Lung (tissue), 12 donors: ENCODE data around the gene RALGDS. TPM values are rescaled to one million over a fixed set of nuclear protein-coding genes. Genes with fewer than 3 reads are reported as not detected.

ENCODE experiments used
- ATAC-seq: fragments of 200-7000 bp; cut with Tn5 transposase; one replicate; pipeline ENCODE4 v1.9.1; 2020; ENCODE audit warnings: moderate number of reproducible peaks; ENCODE audit not compliant: insufficient read depth, low FRiP score
- DNase-seq, 3 donors: peaks; one replicate each; pipeline ENCODE4 v3.0.0-alpha.2; 2013 to 2017
- H3K27ac ChIP-seq, 2 donors: one replicate each; pipeline ENCODE4 v1.5.1; 2013; ENCODE audit warnings: mild to moderate bottlenecking in 2 of 2, moderate library complexity in 2 of 2, control low read depth in 1 of 2, inconsistent platforms in 1 of 2, low read depth in 1 of 2, low read length in 1 of 2
- H3K27me3 ChIP-seq, 3 donors: one replicate each; pipeline ENCODE4 v1.5.1; 2013; ENCODE audit warnings: low read length in 2 of 3; ENCODE audit not compliant: control insufficient read depth in 3 of 3, insufficient read depth in 3 of 3
- H3K36me3 ChIP-seq, 4 donors: one replicate each; pipeline ENCODE4 v1.5.1; 2013; ENCODE audit warnings: low read length in 4 of 4, mild to moderate bottlenecking in 1 of 4, moderate library complexity in 1 of 4; ENCODE audit not compliant: control insufficient read depth in 4 of 4, insufficient read depth in 4 of 4
- H3K4me1 ChIP-seq, 5 donors: one replicate each; pipeline ENCODE4 v1.5.1; 2013; ENCODE audit warnings: low read length in 5 of 5, mild to moderate bottlenecking in 2 of 5, moderate library complexity in 1 of 5; ENCODE audit not compliant: control insufficient read depth in 5 of 5, insufficient read depth in 5 of 5
- H3K4me3 ChIP-seq: one replicate; pipeline ENCODE4 v1.5.1; 2013; ENCODE audit warnings: mild to moderate bottlenecking, control low read depth, moderate library complexity
- H3K9ac ChIP-seq, 2 donors: one replicate each; pipeline ENCODE4 v1.5.1; 2013; ENCODE audit warnings: low read length in 2 of 2, control low read depth in 1 of 2; ENCODE audit not compliant: insufficient read depth in 1 of 2
- H3K9me3 ChIP-seq, 4 donors: one replicate each; pipeline ENCODE4 v1.5.1; 2013; ENCODE audit warnings: low read length in 3 of 4, mild to moderate bottlenecking in 1 of 4, moderate library complexity in 1 of 4; ENCODE audit not compliant: control insufficient read depth in 4 of 4, insufficient read depth in 3 of 4
- WGBS, 2 donors: extraction: QIAGEN DNeasy Blood & Tissue Kit; methylation state at CpG; one replicate each; pipeline ENCODE4 v1.1.7; 2013; 5-methylcytosine and 5-hydroxymethylcytosine counted together
- polyA plus RNA-seq, 2 donors: library from polyadenylated mRNA; stranded (reverse); fragments of 200-250 nt; gene quantifications; one replicate each; pipeline ENCODE4 v1.2.1, GENCODE V29; 2013
- total RNA-seq, 2 donors: library from RNA; depleted of rRNA in 1 of 2; stranded (reverse); fragments of >200 nt in 1 of 2; gene quantifications; one replicate each; pipeline ENCODE4 v1.2.1, GENCODE V29; 2014 to 2021
- TF ChIP-seq, protein P1 (sequence below): IDR thresholded peaks from 2 replicates; pipeline ENCODE4 v1.5.1; 2012; ENCODE audit warnings: mild to moderate bottlenecking; ENCODE audit errors: control extremely low read depth, extremely low read depth
- donor health status: control.
- donor health status: control.
- donor health status: Bipolar disorder and iron deficiency.
- donor health status: healthy.
- donor health status: DM: yes; HTN: yes; CAD: no.

The RALGDS gene
- total and polyA plus RNA-seq, 4 donors = 49.5 to 145 (median 60.9) TPM

DNA sequence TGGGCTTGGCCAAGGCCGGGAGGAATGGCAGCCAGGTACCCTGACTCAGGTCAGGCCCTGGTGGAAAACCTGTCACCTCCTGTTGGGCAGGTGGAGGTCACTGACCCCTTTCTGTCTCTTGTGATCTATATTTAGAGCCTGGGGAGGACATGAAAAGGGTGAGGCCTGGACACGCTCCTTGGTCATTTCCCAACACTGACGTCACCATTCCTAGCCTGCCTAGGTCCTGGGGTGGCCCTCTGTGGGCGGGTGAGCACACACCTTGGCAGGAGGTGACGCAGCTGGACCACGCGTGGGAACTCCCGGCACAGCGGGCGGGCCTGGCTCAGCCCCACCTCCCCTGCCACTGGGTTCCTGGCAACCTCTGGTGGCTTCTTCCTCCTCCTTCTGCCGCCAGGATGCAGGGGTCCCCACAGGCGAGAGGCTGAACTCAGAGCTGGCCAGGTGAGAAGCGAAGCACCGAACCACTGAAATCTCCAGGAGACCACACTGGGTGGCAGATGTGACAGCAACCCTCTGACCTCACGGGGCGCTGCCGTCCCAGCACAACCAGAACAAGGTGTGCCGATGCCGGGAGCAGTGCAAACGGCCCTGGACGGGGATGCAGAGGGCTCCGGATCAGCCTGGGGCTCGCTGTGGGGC lies 6.4 kb upstream of the RALGDS start:
- peak; percentile 38 for ATAC-seq
- TF ChIP-seq, protein P1, sequence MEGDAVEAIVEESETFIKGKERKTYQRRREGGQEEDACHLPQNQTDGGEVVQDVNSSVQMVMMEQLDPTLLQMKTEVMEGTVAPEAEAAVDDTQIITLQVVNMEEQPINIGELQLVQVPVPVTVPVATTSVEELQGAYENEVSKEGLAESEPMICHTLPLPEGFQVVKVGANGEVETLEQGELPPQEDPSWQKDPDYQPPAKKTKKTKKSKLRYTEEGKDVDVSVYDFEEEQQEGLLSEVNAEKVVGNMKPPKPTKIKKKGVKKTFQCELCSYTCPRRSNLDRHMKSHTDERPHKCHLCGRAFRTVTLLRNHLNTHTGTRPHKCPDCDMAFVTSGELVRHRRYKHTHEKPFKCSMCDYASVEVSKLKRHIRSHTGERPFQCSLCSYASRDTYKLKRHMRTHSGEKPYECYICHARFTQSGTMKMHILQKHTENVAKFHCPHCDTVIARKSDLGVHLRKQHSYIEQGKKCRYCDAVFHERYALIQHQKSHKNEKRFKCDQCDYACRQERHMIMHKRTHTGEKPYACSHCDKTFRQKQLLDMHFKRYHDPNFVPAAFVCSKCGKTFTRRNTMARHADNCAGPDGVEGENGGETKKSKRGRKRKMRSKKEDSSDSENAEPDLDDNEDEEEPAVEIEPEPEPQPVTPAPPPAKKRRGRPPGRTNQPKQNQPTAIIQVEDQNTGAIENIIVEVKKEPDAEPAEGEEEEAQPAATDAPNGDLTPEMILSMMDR = no peak
- Histone ChIP-seq H3K4me1 (peaks cover 5 to 30% (median 8%) of the 10 kb centered on the region in 5 donors), H3K9me3 (no peaks in the 10 kb centered on the region), H3K27me3 (no peaks in the 10 kb centered on the region), H3K27ac (peak overlapping the region; percentile 65 to 76), H3K9ac (no peak overlapping the region), H3K4me3 (no peak overlapping the region), H3K36me3 (no peaks in the 10 kb centered on the region)
- 75 to 90% methylated on average over 23 of the region's 23 CpGs for WGBS, 2 donors
- no peak for DNase-seq

DNA sequence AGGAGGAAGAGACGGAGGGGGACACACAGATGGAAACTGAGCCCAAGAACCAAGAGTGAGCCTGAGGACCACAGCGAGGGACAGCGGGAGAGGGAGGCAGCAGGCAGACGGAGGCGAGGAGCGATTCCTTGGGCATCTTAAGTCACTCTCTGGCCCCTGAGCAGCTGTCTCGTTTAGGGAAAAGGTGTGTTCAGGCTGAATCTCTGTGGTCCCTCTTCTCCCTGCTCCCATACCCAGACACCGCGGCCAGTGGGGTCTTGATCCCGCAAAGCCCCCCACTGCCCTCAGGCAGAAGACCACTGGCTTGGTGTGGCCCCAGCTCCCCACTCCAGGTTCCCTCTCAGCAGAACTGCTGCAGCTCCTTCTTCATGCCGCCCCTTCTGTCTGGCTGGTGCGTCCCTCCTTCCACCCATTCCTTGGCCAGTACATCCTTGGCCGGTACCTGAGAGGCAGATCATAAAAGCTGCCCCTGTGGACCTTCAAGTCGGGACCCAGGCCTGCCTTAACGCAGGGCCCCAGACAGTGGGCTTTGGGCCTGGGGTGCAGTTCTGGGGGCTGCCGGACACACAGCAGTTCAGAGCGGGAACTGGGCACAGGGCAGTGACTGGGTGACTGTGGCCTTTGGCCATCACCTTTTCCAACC lies 5.8 kb upstream of the RALGDS start:
- TF ChIP-seq, protein P1 = no peak
- H3K27ac ChIP-seq = peak overlapping the region; percentile 65 to 76
- H3K36me3 ChIP-seq = no peaks in the 10 kb centered on the region
- 85 to 86% methylated on average over 15 to 17 of the region's 17 CpGs for WGBS, 2 donors
- H3K9me3 ChIP-seq = no peaks in the 10 kb centered on the region
- DNase-seq (peak in 1 of 3 donors; percentile 24), ATAC-seq (no peak)
- no peaks in the 10 kb centered on the region for H3K27me3 ChIP-seq
- no peak overlapping the region for H3K9ac ChIP-seq
- H3K4me1 ChIP-seq = peaks cover 5 to 36% (median 8%) of the 10 kb centered on the region in 5 donors
- H3K4me3 ChIP-seq = no peak overlapping the region

DNA sequence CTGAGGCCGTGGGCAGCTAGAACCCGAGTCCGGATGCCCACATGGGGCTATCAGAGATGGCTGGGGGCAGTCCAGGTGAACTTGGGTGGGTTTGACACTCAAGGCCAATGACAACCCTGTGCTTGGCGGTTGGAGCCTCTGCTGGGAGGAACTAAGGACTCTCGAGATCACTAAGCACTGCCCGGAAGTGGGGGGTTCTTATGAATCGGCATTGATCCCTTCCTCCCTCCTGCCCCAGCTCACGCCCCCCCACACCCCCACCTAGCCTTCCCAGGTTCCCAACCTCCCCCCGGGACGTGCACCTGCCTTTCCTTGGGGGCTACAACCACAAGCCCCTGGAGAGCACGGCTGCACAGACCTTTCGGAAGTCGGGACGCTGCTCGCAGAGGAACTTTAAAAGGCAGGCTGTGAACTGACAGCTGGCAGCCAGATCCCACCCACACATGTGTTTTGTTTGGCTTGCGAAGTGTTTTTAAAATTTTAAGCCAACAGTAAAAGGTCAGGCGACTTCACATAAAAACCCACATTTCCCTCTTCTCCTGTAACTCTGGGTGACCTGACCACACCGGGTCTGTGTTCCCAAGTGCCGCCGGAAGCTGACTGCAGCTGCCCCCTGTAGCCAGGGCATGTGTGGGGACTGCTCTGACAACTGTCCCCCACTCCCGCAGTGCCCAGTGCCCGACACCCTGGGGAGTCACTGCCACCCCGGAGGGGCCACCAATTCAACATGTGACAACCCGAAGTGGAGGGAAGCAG lies 5.1 kb upstream of the RALGDS start:
- H3K9ac ChIP-seq = no peak overlapping the region
- no peaks in the 10 kb centered on the region for H3K27me3 ChIP-seq
- H3K4me3 ChIP-seq = no peak overlapping the region
- no peaks in the 10 kb centered on the region for H3K36me3 ChIP-seq
- H3K9me3 ChIP-seq = no peaks in the 10 kb centered on the region
- TF ChIP-seq, protein P1 = no peak
- DNase-seq (peak; percentile 62 to 83 (median 77)), ATAC-seq (no peak)
- 26 to 44% methylated on average over 24 of the region's 24 CpGs for WGBS, 2 donors
- peaks cover 5 to 36% (median 8%) of the 10 kb centered on the region in 5 donors for H3K4me1 ChIP-seq
- peak overlapping the region; percentile 14 to 76 for H3K27ac ChIP-seq
